ENCODE measurements around the gene EFHC1. TPM values are rescaled to one million over a fixed set of nuclear protein-coding genes. Genes with fewer than 3 reads are reported as not detected.

The EFHC1 gene
- total and polyA plus RNA-seq, 4 donors: 15.7 to 81.7 (median 35.5) TPM

DNA sequence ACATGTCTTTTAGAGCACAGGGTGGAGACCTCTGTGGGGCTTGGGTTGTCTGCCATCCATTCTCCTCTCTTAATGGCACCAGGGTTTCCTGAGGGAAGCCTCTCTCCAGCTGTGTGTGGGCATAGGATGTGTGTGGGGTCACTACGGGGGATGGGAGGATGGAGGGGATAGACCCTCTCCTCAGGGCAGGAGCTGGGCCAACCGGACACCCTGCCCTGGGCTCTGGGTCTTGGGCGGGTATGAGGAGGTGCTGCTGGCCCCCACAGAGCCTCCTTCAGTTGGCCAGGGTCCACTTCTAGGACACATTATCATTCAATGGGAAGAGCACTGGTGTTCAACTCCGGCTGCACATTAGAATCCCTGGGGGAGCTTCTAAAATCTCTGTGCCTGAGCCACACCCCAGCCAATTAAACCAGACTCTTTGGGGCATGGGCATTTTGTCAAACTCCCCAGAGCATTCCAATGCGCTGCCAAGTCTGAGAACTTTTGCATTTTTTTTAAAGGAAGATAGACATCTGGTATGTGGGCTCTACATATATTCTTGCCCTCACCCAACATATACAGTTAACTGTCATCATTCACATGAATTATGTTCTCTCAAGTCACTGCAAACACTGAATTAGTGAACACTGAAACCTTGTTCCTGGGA is 118.2 kb downstream of the EFHC1 start:
- H3K4me1 ChIP-seq (ENCODE audit: control insufficient read depth in 5 of 5, insufficient read depth in 5 of 5, low read length in 5 of 5): peaks cover 0 to 25% (median 2%) of the 10 kb centered on the region in 5 donors

DNA sequence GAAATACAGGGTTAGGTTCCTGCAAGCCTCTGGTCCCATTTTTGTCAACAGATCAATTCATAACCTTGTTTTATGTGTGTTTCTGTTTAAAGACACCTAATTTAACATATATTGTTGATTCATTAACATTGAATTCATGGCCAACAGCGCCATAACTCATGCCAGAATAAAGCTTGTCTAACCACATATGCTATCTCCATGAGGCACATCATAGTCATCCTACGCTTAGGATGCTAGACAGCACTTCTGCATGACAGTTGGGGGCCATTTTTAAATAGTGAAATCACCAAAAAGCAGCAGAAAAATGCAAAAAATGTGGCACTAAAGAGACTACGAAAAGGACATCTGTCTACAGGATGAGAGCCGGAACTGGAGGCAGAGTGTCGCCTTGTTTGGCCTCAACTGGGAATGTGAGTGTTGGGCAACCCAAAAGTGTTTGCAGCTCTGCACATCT is 118.8 kb downstream of the EFHC1 start:
- Histone ChIP-seq H3K27ac (ENCODE audit: low read depth in 1 of 2, low read length in 1 of 2) (no peak overlapping the region), H3K4me1 (ENCODE audit: control insufficient read depth in 5 of 5, insufficient read depth in 5 of 5, low read length in 5 of 5) (peaks cover 5 to 30% (median 6%) of the 10 kb centered on the region in 5 donors), H3K9ac (ENCODE audit: insufficient read depth in 1 of 2, low read length in 2 of 2) (no peak overlapping the region), H3K4me3 (no peak overlapping the region), H3K9me3 (ENCODE audit: control insufficient read depth in 4 of 4, insufficient read depth in 3 of 4, low read length in 3 of 4) (no peaks in the 10 kb centered on the region), H3K36me3 (ENCODE audit: control insufficient read depth in 4 of 4, insufficient read depth in 4 of 4, low read length in 4 of 4) (peaks cover 0 to 8% (median 6%) of the 10 kb centered on the region in 4 donors), H3K27me3 (ENCODE audit: control insufficient read depth in 3 of 3, insufficient read depth in 3 of 3, low read length in 2 of 3) (no peaks in the 10 kb centered on the region)
- 91 to 95% methylated on average over 5 of the region's 5 CpGs for WGBS, 2 donors
- DNase-seq: no peak
- TF ChIP-seq, protein P1, sequence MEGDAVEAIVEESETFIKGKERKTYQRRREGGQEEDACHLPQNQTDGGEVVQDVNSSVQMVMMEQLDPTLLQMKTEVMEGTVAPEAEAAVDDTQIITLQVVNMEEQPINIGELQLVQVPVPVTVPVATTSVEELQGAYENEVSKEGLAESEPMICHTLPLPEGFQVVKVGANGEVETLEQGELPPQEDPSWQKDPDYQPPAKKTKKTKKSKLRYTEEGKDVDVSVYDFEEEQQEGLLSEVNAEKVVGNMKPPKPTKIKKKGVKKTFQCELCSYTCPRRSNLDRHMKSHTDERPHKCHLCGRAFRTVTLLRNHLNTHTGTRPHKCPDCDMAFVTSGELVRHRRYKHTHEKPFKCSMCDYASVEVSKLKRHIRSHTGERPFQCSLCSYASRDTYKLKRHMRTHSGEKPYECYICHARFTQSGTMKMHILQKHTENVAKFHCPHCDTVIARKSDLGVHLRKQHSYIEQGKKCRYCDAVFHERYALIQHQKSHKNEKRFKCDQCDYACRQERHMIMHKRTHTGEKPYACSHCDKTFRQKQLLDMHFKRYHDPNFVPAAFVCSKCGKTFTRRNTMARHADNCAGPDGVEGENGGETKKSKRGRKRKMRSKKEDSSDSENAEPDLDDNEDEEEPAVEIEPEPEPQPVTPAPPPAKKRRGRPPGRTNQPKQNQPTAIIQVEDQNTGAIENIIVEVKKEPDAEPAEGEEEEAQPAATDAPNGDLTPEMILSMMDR (IDR thresholded peaks at IDR 0.05; ENCODE audit: control extremely low read depth, extremely low read depth): no peak
- no peak for ATAC-seq (ENCODE audit: insufficient read depth, low FRiP score)

More for the DNA sequence above, 118.2 kb downstream of the EFHC1 start:
- Histone ChIP-seq H3K9ac (ENCODE audit: insufficient read depth in 1 of 2, low read length in 2 of 2) (no peak overlapping the region), H3K27ac (ENCODE audit: low read depth in 1 of 2, low read length in 1 of 2) (no peak overlapping the region), H3K9me3 (ENCODE audit: control insufficient read depth in 4 of 4, insufficient read depth in 3 of 4, low read length in 3 of 4) (no peaks in the 10 kb centered on the region), H3K27me3 (ENCODE audit: control insufficient read depth in 3 of 3, insufficient read depth in 3 of 3, low read length in 2 of 3) (no peaks in the 10 kb centered on the region), H3K36me3 (ENCODE audit: control insufficient read depth in 4 of 4, insufficient read depth in 4 of 4, low read length in 4 of 4) (peaks cover 0 to 10% (median 6%) of the 10 kb centered on the region in 4 donors), H3K4me3 (no peak overlapping the region)
- 95 to 96% methylated on average over 5 of the region's 5 CpGs for WGBS, 2 donors
- TF ChIP-seq, protein P1 (IDR thresholded peaks at IDR 0.05; ENCODE audit: control extremely low read depth, extremely low read depth): no peak
- DNase-seq (no peak), ATAC-seq (ENCODE audit: insufficient read depth, low FRiP score) (no peak)

DNA sequence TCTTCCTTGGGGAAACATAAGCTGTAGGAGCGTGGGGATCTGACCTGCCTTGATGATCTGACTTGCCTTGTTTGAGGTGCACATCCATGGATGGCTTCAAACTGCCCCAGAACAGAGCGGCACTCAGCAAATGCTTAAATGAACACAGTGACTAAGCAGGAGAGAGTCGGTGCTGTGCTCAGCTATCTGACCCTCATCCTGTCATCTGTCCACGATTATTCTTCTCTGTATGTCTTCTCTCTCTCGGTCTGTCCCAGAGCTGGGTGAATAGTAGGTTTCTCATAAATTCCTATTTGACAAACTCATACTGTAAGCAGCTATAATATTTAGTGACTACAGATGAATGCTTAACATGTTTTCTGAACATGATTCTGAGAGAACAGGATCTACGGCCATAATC is 119.5 kb downstream of the EFHC1 start:
- Histone ChIP-seq H3K4me1 (ENCODE audit: control insufficient read depth in 5 of 5, insufficient read depth in 5 of 5, low read length in 5 of 5) (peaks cover 6 to 36% (median 13%) of the 10 kb centered on the region in 5 donors), H3K9ac (ENCODE audit: insufficient read depth in 1 of 2, low read length in 2 of 2) (no peak overlapping the region), H3K27ac (ENCODE audit: low read depth in 1 of 2, low read length in 1 of 2) (no peak overlapping the region), H3K9me3 (ENCODE audit: control insufficient read depth in 4 of 4, insufficient read depth in 3 of 4, low read length in 3 of 4) (no peaks in the 10 kb centered on the region), H3K27me3 (ENCODE audit: control insufficient read depth in 3 of 3, insufficient read depth in 3 of 3, low read length in 2 of 3) (no peaks in the 10 kb centered on the region), H3K4me3 (no peak overlapping the region), H3K36me3 (ENCODE audit: control insufficient read depth in 4 of 4, insufficient read depth in 4 of 4, low read length in 4 of 4) (peaks cover 0 to 7% (median 6%) of the 10 kb centered on the region in 4 donors)
- TF ChIP-seq, protein P1 (IDR thresholded peaks at IDR 0.05; ENCODE audit: control extremely low read depth, extremely low read depth): no peak
- WGBS, 2 donors: 88 to 93% methylated on average over 6 of the region's 6 CpGs
- ATAC-seq (ENCODE audit: insufficient read depth, low FRiP score) (no peak), DNase-seq (no peak)

Measured in lung (tissue), 12 donors.